ENCODE measurements around the gene CCNI2.

The CCNI2 gene

GRCh38 chr5:132742158-132742557 is 5.1 kb upstream of the CCNI2 start:
- no peak for TF ChIP-seq CTCF (IDR thresholded peaks at IDR 0.05; ENCODE audit: low read length, missing control alignments)
- H3K4me3 ChIP-seq (replicated peaks; ENCODE audit: low read depth, low read length), result no peak overlapping the region
- DNase-seq (ENCODE audit: low read depth), result no peak

- DNase-seq (ENCODE audit: low read depth), result no peak
- no peak overlapping the region for H3K4me3 ChIP-seq (replicated peaks; ENCODE audit: low read depth, low read length)
- TF ChIP-seq CTCF (IDR thresholded peaks at IDR 0.05; ENCODE audit: low read length, missing control alignments), result no peak
These were observed 4.6 kb upstream of the CCNI2 start for GRCh38 chr5:132742626-132743025.

GRCh38 chr5:132744659-132745058 is 2.6 kb upstream of the CCNI2 start:
- no peak overlapping the region for H3K4me3 ChIP-seq (replicated peaks; ENCODE audit: low read depth, low read length)
- no peak for TF ChIP-seq CTCF (IDR thresholded peaks at IDR 0.05; ENCODE audit: low read length, missing control alignments)
- DNase-seq (ENCODE audit: low read depth), result no peak

GRCh38 chr5:132746592-132746953 is 653 bp upstream of the CCNI2 start:
- no peak overlapping the region for H3K4me3 ChIP-seq (replicated peaks; ENCODE audit: low read depth, low read length)
- TF ChIP-seq CTCF (IDR thresholded peaks at IDR 0.05; ENCODE audit: low read length, missing control alignments), result no peak

GRCh38 chr5:132747616-132748440 is 602 bp downstream of the CCNI2 start:
- TF ChIP-seq CTCF (IDR thresholded peaks at IDR 0.05; ENCODE audit: low read length, missing control alignments), result no peak
- DNase-seq (ENCODE audit: low read depth), result no peak
- H3K4me3 ChIP-seq (replicated peaks; ENCODE audit: low read depth, low read length), result no peak overlapping the region

More at GRCh38 chr5:132746592-132746953, 653 bp upstream of the CCNI2 start:
- no peak for DNase-seq (ENCODE audit: low read depth)

- TF ChIP-seq CTCF (IDR thresholded peaks at IDR 0.05; ENCODE audit: low read length, missing control alignments), result no peak
- no peak for DNase-seq (ENCODE audit: low read depth)
- H3K4me3 ChIP-seq (replicated peaks; ENCODE audit: low read depth, low read length), result no peak overlapping the region
These were observed 1.3 kb downstream of the CCNI2 start for GRCh38 chr5:132748522-132749000.

GRCh38 chr5:132749506-132749905 is 2.3 kb downstream of the CCNI2 start:
- DNase-seq (ENCODE audit: low read depth), result no peak
- TF ChIP-seq CTCF (IDR thresholded peaks at IDR 0.05; ENCODE audit: low read length, missing control alignments), result no peak
- no peak overlapping the region for H3K4me3 ChIP-seq (replicated peaks; ENCODE audit: low read depth, low read length)

Measured in fibroblast of pulmonary artery (primary cell).